GM21717 (cell line): ENCODE measurements around the gene RARB.

Experiments used
- ATAC-seq: cut with Tn5 transposase; IDR thresholded peaks from one replicate; pipeline ENCODE4 v1.9.1; 2021; ENCODE audit warnings: mild to moderate bottlenecking, moderate library complexity; ENCODE audit not compliant: unreplicated experiment

Gene RARB

GRCh38 chr3:25427942-25428788 lies at the start of gene RARB:
RARB (plus strand) TSS chr3:25428263; CDS start chr3:25428732, 469 bp downstream.
- no peak for ATAC-seq

- ATAC-seq: no peak
Measured at GRCh38 chr3:25378786-25379311, 49.2 kb upstream of the RARB start.

- no peak for ATAC-seq
Measured at GRCh38 chr3:25380222-25380739, 47.8 kb upstream of the RARB start.

- ATAC-seq: no peak
Measured at GRCh38 chr3:25381083-25381482, 47.0 kb upstream of the RARB start.

- no peak for ATAC-seq
Measured at GRCh38 chr3:25384471-25384870, 43.6 kb upstream of the RARB start.

DNA sequence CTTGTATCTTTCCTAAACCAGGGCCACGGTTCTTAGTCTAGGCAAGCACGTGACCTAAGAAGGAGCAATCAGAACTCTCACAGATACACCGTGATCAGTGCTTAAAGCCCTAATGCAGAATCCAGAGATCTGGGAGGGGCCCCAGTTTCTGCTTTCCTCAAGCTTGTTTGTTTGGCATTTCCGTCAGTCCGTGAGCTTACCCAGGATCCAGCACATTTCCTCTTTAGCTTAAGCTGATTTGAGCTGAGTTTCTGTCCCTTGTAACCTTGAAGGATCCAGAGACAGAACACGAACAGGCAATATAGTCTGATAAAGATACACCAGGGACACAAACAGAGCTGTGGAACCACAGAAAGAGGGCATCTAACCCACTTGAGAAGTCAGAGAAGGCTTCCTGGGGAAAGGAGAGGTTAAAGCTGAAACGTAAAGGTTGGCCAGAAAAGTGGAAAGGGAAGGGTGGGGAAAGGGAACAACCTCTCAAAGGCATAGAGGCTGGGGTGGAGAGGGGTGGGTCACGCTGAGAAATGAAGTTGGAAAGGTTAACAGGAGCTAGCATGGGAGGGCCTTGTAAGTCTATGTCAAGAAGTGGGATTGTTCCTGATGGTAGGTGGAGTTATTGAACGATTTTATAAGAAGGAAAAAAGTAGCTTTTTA lies 42.1 kb upstream of the RARB start:
- no peak for ATAC-seq

- no peak for ATAC-seq
Measured at GRCh38 chr3:25386686-25387255, 41.3 kb upstream of the RARB start.

DNA sequence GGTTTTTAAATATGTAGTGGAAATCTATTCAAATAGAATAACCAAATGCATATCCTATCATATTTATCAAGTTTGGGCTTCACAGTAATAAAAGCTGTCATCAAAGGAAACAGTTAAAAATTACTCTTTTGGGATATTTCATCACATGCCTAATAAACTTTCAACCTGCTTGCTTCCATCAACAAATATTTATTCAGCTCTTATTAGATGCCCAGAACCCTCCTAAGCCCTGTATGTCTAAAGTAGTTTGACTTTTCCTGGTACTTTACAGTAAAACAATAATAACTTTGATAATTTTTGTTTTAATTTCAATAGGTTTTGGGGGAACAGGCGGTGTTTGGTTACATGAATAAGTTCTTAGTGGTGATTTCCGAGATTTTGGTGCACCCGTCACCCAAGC lies 37.5 kb upstream of the RARB start:
- ATAC-seq: no peak

GRCh38 chr3:25396251-25396650 lies 31.8 kb upstream of the RARB start:
- ATAC-seq: no peak

GRCh38 chr3:25396686-25397085 lies 31.4 kb upstream of the RARB start:
- ATAC-seq: peak; percentile 40

DNA sequence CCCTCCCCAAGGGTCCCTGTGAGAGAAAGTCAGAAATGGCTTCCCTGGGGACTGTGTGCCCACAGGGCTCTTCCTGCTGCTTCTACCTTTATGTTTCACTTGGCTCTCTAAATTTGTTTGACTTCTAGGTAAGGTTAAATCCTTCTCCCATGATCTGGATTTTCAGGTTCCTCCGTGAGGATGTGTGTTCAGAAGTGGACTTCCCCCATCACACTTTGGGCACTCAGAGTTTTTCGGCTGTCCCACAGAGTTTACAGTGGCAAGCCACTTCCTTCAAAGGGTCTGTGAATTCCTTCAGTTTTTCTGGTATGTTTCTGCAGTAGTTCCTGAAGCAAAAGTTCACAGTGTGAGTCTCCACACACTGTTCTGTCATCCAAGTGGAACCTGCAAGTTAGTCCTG lies 30.9 kb upstream of the RARB start:
- no peak for ATAC-seq

GRCh38 chr3:25400587-25400986 lies 27.5 kb upstream of the RARB start:
- no peak for ATAC-seq

DNA sequence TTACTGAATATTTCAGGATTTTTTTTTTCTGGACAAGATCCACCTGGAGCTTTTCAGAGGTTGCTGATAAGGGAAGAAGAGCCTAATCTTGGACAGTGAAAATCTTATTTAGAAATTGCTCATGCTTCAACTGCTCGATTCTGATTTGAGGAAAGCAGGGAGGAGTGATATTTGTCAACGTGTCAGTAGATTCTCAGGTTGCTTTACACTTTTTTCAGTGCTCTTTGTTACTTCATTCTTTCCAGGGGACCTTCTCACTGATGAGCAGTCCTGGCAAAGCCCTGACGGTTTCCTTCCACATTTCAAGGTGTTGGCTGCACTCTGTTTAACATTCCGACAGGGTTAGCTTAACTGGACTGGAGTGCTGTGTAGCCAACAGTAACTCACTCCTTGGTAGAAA lies 24.1 kb upstream of the RARB start:
- no peak for ATAC-seq

- ATAC-seq: no peak
Measured at GRCh38 chr3:25404569-25404968, 23.5 kb upstream of the RARB start.

DNA sequence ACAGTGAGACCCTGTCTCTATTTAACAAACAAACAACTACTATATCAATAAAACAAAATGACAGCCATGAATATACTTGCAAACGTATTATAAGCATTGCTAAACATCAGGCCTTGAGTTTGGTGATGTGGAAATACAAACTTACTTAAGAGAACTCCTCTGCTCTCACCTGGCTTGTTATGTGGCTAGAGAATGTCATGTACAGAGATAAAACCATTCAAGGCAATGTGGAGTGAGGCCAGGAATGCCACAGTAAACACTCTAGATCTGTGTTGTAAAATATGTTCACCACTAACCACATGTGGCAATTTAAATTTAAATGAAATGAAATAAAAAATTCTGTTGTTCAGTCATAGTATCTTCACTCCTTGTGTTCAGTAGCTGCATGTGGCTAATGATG lies 22.7 kb upstream of the RARB start:
- ATAC-seq: no peak

- no peak for ATAC-seq
Measured at GRCh38 chr3:25410703-25411102, 17.4 kb upstream of the RARB start.

- ATAC-seq: no peak
Measured at GRCh38 chr3:25412269-25412668, 15.8 kb upstream of the RARB start.

- ATAC-seq: no peak
Measured at GRCh38 chr3:25416176-25416575, 11.9 kb upstream of the RARB start.

DNA sequence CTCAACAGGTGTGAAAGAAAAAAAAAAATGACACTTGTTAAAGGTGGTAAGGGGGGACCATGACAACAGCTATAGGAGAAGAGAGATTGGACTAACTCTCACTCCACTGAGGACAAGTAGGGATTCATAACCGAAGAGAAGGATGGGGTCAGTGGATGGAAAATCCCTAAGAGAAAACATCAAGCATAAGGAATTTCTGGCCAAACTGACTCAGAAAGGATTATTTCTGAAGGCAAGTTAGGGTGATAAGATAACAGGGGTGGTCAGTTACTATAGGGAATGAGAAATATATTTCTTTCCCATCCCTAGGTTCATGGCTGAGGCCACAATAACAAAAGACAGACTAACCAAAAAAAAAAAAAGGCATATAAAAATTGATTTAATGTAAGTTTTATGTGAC lies 9.5 kb upstream of the RARB start:
- no peak for ATAC-seq

- ATAC-seq: no peak
Measured at GRCh38 chr3:25419251-25419650, 8.8 kb upstream of the RARB start.

DNA sequence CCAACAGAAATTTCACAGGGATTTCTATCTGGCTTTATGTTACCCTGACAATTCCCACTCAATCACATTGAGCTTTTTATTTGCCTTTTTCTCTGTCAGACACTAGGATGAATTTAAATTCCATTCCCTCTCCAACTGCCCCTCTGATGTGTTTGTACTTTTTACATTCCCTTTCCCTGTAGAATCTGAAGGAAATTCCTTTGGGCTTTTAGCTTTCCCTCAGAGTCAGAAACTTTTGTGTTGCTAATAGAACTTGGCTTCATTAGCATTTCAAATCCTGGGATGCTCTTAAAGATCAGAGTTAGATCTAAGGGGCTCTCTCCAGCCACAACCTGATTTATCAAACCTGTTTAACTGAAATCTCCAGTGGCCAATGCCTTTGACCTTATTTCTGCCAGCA lies 7.9 kb upstream of the RARB start:
- no peak for ATAC-seq

- ATAC-seq: no peak
Measured at GRCh38 chr3:25420885-25421284, 7.2 kb upstream of the RARB start.
